ENCODE data around the gene CHTF8.

DNA sequence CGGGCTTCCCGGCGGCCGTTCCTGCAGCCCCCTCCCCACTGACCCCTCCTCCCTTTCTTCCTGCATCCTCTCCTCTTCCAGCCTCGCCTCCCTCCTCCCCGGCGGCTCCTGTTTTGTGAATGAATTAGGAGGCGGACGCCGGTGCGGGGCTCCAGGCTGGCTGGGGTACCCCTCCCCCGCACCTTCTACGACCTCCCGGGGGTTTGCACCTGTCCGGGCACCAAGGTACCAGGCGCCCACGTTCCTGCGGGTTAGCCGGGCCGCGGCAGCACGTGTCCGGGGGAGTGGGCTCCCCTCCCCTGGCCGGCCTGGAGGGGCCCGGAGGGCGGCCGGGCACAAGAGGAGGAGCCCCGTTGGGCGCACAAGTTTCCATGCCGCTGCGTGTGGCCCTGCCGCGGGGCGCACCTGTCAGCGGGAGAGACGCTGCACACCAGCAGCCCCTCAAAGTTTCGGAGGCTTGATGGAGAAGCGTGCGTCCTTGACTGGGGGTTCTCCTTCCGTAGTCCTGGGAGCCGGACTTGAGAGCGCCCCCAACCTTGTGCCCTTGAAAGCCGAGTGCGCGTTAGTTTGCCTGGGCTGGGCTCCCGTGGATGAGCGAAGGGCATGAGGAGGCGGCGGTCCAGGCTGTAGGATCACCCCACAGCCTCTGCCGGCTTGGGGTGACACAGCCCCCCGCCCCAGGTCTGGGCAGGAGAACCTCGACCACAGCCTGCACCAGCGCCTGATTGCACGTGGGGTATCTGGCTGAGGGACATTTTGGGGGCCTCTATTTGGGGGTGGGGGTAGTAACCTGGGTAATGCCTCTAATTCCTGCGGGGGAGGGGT is 25.7 kb downstream of the CHTF8 start:
- TF ChIP-seq, protein P1, sequence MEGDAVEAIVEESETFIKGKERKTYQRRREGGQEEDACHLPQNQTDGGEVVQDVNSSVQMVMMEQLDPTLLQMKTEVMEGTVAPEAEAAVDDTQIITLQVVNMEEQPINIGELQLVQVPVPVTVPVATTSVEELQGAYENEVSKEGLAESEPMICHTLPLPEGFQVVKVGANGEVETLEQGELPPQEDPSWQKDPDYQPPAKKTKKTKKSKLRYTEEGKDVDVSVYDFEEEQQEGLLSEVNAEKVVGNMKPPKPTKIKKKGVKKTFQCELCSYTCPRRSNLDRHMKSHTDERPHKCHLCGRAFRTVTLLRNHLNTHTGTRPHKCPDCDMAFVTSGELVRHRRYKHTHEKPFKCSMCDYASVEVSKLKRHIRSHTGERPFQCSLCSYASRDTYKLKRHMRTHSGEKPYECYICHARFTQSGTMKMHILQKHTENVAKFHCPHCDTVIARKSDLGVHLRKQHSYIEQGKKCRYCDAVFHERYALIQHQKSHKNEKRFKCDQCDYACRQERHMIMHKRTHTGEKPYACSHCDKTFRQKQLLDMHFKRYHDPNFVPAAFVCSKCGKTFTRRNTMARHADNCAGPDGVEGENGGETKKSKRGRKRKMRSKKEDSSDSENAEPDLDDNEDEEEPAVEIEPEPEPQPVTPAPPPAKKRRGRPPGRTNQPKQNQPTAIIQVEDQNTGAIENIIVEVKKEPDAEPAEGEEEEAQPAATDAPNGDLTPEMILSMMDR (conservative IDR thresholded peaks at IDR 0.05; ENCODE audit: low read length) = no peak
- no peak for TF ChIP-seq EZH2phosphoT487 (IDR thresholded peaks at IDR 0.05; ENCODE audit: borderline replicate concordance)

Measured in Loucy (cell line).